Renal cortex interstitium (tissue), 11 donors: ENCODE measurements around the gene AMPD3. TPM values are rescaled to one million over a fixed set of nuclear protein-coding genes. Genes with fewer than 3 reads are reported as not detected.
"Not testable (repeated sequence)": the region's sequence is repeated elsewhere in the genome, so short reads cannot be mapped to it uniquely, and the experiment has no call there.

Experiments used
- DNase-seq, 11 donors: peaks; one replicate each; pipeline ENCODE4 v3.0.0-alpha.2; 2013; ENCODE audit warnings: low read depth in 9 of 11, low spot score in 4 of 11; ENCODE audit errors: extremely low read depth in 1 of 11
- polyA plus RNA-seq, 3 donors: library from polyadenylated mRNA; unstranded; fragments of 120-200 nt; gene quantifications; one replicate each; pipeline ENCODE4 v1.2.1, GENCODE V29; 2013; ENCODE audit not compliant: insufficient read length in 3 of 3

AMPD3 gene
- polyA plus RNA-seq, 3 donors: 5.0 to 7.2 (median 5.7) TPM

DNA sequence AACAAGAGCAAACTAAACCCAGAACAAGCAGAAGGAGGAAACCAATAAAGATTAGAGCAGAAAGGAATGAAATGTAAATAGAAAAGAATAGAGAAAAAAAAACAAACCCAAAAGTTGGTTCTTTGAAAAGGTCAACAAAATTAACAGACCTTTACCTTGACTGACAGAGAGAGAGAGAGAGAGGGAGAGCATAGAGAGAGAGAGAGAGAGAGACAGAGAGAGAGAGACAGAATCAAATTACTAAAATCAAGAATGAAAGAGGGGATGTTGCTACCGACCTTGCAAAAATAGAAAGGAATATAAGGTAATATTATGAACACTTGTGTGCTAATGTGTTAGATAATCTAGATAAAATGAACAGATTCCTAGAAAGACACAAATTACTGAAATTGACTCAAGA lies 22.6 kb upstream of the AMPD3 start:
- DNase-seq: no peak

DNA sequence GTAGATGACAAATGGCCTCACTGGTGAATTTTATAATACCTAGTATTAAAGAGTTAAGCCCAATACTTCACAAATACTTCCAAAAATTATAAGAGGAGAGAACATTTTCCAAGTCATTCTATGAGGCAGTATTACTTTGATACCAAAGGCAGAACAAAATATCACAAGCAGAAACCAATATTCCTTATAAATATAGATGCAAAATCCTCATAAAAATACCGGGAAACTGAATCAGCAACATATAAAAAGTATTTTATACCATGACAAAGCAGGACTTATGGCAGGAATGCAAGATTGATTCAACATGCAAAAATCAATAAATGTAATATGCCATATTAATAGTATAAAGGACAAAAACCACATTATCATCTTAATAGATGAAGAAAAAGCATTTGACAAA lies 22.1 kb upstream of the AMPD3 start:
- DNase-seq: no peak

DNA sequence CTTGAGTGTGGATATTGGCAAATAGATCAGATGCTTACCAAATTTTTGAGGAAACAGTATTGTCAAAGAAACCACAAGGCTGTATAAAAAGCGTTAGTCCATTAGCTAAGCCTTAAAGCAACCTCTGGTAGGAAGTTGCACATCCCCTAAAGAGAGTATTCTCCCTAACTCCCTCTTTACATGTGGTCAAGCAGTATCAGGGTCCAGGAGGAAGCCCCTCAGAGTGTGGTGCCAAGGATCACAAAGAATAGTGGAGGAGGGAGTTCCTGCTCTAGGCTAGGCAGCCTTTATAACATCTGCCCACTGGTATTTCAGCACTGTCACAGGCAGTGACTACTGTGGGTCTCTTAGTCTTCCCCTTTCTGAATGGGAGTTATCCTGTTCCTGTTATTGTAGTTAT lies 18.8 kb upstream of the AMPD3 start:
- no peak for DNase-seq

DNA sequence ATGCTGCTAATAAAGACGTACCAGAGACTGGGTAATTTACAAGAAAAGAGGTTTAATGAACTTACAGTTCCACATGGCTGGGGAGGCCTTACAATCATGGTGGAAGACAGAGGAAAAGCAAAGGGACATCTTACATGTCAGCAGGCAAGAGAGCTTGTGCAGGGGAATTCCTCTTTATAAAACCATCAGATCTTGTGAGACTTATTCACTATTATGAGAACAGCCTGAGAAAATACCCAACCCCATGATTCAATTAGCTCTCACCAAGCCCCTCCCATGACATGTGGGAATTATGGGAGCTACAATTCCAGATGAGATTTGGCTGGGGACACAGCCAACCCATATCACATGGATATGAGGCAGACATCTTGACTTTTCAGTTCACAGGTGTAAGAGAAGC lies 18.4 kb upstream of the AMPD3 start:
- not testable (repeated sequence) for DNase-seq

DNA sequence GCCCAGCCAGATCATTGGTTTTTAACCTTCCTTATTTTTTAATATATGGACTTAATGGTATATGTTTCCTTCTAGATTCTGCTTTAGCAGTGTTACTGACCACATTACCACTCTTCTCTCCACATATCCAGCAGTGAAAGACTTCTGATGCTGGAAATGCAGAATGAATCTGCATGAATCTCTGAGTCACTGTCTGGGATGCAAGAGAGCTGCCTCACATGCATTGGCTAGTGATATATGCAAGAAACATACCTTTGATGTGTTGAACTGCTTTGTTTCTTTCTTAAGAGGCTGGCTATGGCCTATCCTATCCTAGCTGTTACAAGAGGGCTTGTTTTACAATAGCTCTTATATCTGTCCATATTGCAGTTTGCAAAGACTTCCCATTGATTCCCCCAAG lies 16.6 kb upstream of the AMPD3 start:
- DNase-seq: no peak

DNA sequence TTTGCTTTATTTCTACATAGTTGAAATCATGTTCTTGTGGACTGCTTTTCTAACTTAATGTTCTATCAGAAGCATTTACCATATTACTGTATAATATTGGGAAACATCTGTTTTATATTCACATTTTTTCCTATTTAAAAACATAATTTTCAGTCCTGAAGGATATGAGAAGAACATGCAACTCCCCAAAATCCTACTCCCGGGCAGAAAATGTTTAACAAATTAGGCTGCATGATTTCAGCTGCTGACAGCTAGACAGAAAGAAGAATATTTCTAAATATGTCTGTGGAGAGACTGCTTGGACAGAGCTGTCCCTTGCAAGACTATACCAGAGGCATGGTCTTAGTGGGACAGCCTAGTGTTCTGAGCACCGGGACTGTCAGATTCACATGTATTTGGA lies 15.7 kb upstream of the AMPD3 start:
- no peak for DNase-seq

DNA sequence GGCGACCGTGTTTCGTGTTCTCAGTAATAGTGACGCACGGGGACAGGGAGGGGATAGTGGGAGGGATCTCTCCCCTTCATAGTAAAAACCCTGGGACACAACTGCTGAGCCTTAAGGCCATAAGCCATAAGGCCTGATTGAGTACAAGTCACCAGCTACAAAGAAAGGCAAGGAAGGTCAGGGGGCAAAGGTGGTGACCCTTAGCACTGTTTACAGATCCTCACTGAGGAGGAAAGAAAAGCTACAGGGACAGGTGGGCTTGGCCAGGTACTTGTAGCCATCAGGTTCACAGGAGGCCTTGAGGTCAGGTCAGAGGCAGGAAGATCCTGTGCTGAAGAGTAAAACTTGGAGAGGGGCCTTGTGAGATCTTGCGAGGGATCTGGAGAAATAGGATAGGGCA lies 15.1 kb upstream of the AMPD3 start:
- no peak for DNase-seq

DNA sequence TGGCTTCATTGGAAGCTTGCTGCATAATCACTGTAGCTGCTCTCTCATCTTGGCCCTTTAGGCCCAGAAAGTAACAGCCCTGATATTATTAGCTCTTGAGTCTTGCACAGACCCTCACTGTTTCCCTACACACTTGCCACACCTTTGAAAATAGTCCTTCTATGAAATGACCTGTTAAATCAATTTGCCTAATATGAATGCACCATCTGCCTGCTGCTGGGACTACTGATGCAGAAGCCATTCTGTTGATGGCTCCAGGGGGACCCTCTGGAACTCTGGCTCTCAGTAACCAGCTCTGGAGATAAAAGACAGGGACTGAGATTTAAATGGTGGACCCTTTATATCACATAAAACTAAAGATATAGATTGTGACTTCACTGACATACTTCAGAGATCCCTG lies 14.7 kb upstream of the AMPD3 start:
- no peak for DNase-seq

DNA sequence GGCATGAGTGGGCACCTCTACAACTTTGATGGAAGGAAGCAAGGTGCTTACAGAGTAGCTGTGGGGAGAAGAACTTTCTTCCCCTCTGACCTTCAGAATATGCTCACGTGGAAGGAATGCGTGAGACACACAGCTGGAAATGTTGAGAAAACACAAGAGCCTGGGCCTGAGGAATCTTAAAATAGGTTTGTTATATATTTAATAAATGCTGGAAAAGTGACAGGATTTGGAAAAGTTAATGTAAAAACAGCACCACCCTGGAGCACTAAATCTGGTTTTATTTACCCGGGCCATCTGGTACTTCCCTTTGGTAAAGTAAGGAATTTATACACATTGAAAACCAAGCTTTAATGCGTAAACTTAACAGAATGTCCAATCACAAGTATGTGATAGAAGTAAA lies 14.0 kb upstream of the AMPD3 start:
- no peak for DNase-seq

DNA sequence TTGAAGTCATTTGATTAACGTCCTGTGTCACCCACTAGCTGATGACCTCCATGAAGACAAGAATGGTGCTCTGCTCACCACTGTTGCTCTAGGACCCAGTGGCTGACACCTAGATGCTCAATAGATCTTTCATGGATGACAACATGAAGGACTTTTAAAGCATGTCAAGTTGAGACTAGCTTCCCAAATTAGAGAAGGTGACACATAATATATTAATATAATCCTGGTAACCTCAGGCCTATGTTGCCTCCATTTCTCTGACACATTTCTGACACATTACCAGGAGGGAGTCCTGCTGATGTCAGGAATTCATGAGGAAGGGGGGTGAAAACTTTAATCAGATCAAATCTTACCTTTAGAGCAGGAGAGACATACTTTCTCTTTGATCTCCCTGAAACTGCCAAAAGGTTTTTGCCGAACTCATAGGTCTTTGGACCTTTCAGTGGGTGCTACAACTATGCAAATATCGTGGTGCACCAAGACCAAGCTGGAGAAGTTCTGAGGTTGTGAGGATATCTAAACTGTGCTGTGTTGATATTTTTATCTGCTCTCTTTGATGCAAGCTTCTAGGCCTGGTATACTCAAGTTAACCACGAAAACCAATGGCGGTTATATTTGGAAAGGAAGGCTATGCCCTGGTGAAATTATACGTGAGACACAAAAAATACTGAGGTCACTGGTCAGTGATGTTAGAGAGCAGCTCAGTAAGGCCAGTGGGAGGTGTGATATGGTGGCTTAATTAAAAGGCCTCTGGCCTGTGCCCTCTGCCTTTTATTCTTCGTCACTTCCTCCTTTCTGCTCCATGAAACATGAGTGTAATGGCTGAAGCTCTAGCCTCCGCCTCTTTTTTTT lies 13.2 kb upstream of the AMPD3 start:
- no peak for DNase-seq

DNA sequence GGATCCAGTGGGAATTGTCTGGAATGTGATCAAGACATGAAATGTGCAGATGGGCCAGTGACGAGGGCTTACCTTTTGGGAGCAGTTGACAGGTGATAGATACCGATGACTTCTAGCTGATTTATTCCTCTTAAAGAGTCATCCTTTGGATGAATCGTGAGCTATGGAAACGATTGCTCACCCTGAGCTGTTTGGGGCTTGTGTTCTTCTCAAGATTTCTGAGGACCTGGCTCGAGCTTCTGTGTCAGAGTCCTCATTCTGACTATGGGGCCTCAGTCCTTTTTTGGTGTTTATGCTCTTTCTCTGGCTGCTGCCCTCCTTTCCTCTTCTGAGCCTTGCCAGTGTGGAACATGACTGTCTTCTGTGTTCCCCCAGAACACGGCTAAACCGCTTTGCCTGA lies 11.9 kb upstream of the AMPD3 start:
- DNase-seq: no peak

DNA sequence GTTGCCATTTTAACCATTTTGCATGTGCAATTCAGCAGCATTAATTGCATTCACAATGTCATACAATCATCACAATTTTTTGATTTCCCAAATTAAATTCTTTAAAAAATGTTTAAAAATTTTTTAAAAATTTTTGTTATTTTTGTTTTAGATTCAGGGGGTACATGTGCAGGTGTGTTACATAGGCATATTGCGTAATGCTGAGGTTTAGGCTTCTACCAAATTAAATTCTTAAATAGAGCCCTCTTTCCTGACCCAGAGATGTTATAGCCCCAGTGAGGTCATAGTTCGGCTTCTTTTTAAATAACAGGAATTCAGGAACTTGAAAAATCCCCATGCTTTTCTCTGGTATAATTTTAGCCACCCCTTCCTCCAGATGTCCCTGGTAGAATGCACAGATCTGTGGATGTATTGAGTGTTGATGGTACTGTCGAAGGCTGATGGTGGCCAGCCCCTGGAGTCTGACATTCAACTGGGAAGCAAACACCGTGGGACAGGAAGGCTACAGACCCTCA lies 11.3 kb upstream of the AMPD3 start:
- no peak for DNase-seq

DNA sequence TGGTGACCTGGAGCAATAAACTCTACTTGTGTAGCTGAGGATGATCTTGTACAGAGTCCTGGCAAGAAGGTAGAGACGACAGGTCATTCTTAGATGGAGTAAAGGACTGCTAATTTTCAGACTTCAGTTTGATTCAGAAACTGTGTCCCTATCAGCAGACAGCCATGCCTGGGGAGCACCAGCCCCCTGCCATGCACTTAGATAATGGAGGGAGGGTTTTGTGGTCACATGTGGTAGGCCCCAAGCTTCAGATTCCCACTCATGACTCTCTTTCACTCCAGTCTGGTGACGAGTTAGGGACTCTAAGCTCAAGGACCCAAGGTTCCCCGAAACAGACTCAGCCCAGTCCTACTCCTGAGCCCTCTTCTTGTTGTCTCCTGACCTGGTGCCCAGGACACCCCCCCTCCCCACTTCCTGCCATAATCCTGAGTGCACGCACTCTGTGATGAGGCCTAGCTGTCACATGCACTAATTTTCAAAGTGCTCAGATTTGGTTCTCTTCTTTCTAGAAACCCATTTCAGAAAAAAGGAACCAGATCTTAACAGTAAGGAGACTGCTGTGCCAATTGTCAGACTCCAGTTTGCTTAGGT lies 10.2 kb upstream of the AMPD3 start:
- no peak for DNase-seq

DNA sequence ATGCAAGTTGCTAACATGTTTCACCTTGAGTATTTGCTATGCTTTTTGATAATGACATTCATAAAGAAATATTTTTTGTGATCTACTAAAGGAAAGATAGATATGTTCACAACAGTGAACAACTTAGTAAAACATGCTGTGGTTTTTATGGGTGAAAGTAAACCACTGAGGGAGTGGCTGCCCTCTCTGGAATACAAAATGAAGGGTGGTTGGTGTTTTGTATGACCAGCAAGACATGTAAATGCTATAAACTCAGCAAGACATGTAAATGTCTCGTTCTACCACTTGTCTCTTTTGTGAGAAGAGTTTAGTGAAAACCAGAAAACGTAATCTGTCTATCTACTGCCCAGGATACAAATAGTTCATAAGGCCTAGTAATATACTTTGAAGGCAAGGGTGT lies 7.6 kb upstream of the AMPD3 start:
- DNase-seq: no peak

DNA sequence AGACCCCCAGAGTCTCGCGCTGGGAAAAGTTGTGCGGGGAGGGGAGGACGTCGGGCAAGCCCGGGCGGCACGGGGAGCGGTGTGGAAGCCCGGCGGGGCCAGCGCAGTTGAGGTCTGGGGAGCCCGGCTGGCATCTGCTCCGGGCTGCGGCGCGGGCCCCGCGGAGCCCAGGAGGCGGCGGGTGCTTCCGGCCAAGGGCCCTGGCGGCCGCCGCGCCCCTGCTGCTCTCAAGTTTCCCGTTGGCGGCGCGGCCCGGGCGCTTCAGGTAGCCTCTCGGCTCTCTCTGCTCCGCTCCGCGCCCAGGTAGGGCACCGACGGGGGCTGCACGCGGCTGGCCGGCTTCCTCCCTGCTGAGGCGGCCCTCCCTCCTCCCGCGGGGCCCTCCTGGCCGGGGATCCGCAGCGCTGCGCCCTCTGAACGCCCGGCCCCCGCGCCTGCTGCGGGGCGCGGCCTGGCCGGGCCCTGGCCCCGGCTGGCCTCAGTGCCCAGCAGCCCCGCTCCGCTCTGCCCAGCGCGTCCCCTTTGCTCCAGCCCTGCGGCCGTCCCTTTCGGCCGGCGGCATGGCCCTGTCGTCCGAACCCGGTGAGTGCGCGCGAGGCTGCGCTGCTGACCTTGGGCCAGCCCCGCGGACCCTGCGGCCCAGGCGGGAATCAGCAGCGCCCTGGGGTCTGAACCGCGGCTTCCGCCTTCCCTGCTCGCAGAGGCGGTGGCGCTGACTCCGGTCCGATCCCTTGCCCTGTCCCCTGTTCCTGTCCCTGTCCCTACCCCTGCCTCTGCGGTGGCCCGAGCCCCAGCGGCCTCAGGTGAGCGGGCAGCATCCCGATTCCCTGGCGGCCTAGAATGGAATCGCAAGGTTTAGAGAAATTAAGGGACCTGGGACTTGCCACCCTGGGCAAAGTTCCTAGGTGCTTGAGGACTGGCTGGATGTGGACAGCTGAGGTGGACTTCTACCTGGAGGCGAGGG lies 4.3 kb upstream of the AMPD3 start:
- DNase-seq: peak in 5 of 11 donors; percentile 40 to 67 (median 51)

DNA sequence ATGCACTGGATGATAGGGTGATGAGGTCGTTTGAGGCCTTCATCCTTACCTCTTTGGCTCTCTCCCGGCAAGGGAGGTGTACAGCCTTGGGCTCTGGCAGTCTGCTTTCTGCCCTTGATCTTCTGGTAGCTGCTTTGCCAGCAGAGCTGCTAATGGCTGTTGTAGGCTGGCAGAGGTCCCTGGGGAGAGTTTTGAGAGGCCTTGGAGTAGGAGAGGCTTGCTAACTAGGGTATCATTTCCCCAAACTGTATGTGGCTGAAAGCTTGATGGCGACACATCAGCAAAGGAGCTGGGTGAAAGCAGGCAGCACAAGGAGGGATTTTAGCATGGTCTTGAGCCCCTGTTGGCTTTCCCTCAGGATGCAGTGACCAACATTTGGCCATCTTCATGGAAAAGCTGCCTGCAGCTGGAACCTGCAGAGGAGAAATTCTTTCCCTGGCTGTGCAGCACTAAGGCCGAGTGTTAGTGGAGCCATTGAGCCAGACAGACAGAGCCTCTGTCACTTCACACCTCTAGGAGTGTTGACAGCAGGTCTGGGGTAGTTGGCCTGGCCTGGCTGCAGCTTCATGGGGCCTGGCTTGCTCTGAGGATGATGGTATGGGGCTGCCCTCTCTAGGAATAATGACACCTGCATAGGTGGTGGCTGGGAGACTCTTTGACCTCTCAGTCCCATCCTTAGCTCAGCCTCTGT lies 3.5 kb upstream of the AMPD3 start:
- DNase-seq: no peak

DNA sequence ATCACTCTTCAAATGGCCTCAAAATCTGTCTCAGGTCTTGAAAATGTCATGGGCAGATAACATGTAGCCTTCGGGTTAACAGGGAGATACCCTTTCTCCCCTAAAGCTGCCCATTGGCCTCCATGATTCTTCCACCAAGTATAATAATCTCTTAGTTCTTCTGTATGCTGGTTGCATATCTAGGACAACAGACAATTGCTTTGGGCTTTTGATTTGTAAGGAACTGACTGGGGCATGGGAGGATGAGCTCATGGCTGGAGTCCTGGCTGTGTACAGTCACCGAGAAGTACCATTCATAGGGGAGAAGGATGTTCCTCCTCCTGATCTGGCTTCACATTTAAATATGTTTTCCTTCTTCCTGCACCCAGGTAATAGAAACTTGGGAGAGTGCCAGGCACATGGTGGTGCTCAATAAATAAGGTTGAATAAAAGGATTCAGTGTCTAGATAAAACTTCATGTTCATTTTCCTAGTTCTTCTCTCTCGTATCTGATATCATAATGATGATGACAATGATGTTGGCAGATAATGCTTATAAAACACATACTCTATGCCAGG lies 2.8 kb upstream of the AMPD3 start:
- no peak for DNase-seq

DNA sequence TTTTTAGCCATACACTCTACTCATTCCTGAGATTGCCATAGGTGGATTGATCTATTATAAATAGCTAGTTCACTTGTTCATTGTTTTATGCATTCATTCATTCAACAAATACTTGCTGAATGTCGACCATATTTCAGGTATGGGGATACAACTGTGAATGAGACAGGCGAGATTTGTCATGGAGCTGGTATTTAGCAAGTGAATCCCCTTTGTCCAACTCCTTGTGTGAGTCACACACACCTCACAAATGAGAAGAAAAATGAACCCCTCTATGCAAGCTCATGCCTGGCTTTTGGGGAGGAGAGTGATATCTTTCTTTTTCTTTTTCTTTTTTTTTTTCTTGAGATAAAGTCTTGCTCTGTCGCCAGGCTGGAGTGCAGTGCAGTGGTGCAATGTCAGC lies 1.8 kb upstream of the AMPD3 start:
- no peak for DNase-seq
